Lower lobe of right lung (tissue), 2 donors: Measurements from ENCODE around the gene MIPOL1. TPM values are rescaled to one million over a fixed set of nuclear protein-coding genes. Genes with fewer than 3 reads are reported as not detected.

Experiments used
- ATAC-seq, 2 donors: fragments of 200-7000 bp; cut with Tn5 transposase; one replicate each; pipeline ENCODE4 v1.9.1; 2020 to 2022; ENCODE audit warnings: mild to moderate bottlenecking in 2 of 2, moderate library complexity in 2 of 2
- DNase-seq: peaks from one replicate; pipeline ENCODE4 v3.0.0-alpha.2; 2020
- H3K27ac ChIP-seq: fragments of 200-600 bp; one replicate; pipeline ENCODE4 v1.8.0; 2022
- H3K27me3 ChIP-seq: fragments of 200-600 bp; one replicate; pipeline ENCODE4 v1.8.0; 2022; ENCODE audit warnings: low read depth
- H3K36me3 ChIP-seq: fragments of 200-600 bp; one replicate; pipeline ENCODE4 v1.8.0; 2022; ENCODE audit warnings: mild to moderate bottlenecking
- H3K4me1 ChIP-seq: fragments of 200-600 bp; one replicate; pipeline ENCODE4 v1.8.0; 2022
- H3K4me3 ChIP-seq: fragments of 200-600 bp; one replicate; pipeline ENCODE4 v1.8.0; 2022; ENCODE audit warnings: mild to moderate bottlenecking
- H3K9me3 ChIP-seq: fragments of 200-600 bp; one replicate; pipeline ENCODE4 v1.8.0; 2022
- intact Hi-C: fragments of 100-400 bp; cut with DNase I; formaldehyde crosslinking; loops from one replicate; pipeline ENCODE4 v1.11.0; 2022
- total RNA-seq: library from RNA; stranded (reverse); fragmentation: NEBNext Ultra II Directional; extraction: Animal tissue kit (Norgen Biotek cat#: 25700); gene quantifications from one replicate; pipeline ENCODE4 v1.2.1, GENCODE V29; 2021
- TF ChIP-seq, protein P1 (sequence below): fragments of 200-600 bp; IDR thresholded peaks from one replicate; pipeline ENCODE4 v1.8.0; 2022; ENCODE audit warnings: antibody characterized with exemption, mild to moderate bottlenecking
- donor health status: DM: no; HTN: yes; CAD: no; lungs with severe emphysema.

MIPOL1 gene
- total RNA-seq, 1 donor from 2014 or later = 12.1 TPM

DNA sequence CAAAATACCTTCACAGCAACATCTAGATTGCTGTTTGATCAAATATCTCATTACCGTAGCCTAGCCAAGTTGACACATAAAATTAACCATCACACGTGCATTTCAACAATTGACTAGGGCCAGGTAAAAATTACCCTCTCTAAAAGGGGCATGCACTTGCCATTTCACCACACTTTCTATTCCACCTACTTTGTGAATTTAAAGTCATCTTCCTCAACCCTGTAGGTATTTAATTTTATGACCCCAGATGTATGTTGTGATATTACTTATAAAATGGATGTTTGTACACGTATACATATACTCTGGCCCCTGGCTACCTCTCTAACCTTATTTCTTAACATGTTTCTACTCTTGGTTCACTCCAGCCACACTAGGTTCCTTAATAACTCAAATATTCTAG lies 237.1 kb downstream of the MIPOL1 start:
- ATAC-seq (no peak), DNase-seq (no peak)
- no peaks in the 10 kb centered on the region for H3K36me3 ChIP-seq
- H3K9me3 ChIP-seq = no peaks in the 10 kb centered on the region
- no peak overlapping the region for H3K4me3 ChIP-seq
- H3K27ac ChIP-seq = no peak overlapping the region
- intact Hi-C loops = no loop called here
- TF ChIP-seq, protein P1, sequence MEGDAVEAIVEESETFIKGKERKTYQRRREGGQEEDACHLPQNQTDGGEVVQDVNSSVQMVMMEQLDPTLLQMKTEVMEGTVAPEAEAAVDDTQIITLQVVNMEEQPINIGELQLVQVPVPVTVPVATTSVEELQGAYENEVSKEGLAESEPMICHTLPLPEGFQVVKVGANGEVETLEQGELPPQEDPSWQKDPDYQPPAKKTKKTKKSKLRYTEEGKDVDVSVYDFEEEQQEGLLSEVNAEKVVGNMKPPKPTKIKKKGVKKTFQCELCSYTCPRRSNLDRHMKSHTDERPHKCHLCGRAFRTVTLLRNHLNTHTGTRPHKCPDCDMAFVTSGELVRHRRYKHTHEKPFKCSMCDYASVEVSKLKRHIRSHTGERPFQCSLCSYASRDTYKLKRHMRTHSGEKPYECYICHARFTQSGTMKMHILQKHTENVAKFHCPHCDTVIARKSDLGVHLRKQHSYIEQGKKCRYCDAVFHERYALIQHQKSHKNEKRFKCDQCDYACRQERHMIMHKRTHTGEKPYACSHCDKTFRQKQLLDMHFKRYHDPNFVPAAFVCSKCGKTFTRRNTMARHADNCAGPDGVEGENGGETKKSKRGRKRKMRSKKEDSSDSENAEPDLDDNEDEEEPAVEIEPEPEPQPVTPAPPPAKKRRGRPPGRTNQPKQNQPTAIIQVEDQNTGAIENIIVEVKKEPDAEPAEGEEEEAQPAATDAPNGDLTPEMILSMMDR = no peak
- no peaks in the 10 kb centered on the region for H3K4me1 ChIP-seq
- H3K27me3 ChIP-seq = no peaks in the 10 kb centered on the region

DNA sequence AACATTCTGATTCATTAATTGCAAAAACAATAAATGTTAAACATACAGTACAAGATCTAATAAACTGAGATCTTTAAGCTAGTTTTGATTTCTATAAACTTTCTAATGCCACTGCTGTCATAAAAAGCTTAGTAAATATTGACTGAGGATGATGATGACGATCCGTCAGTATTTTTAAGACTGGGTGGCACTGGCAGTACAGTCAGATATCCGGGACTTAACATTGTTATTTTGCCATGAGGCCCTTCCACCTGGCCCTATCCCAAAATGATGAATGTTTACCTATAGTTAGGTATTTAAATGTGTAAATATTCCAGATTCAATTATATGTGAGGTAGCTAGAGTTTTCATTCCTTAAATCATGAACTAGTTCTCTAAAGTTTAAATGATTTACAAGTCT lies 238.8 kb downstream of the MIPOL1 start:
- H3K9me3 ChIP-seq = no peaks in the 10 kb centered on the region
- H3K4me1 ChIP-seq = no peaks in the 10 kb centered on the region
- ATAC-seq (no peak), DNase-seq (no peak)
- H3K27ac ChIP-seq = no peak overlapping the region
- TF ChIP-seq, protein P1 = no peak
- intact Hi-C loops = no loop called here
- no peaks in the 10 kb centered on the region for H3K36me3 ChIP-seq
- no peaks in the 10 kb centered on the region for H3K27me3 ChIP-seq
- H3K4me3 ChIP-seq = no peak overlapping the region

DNA sequence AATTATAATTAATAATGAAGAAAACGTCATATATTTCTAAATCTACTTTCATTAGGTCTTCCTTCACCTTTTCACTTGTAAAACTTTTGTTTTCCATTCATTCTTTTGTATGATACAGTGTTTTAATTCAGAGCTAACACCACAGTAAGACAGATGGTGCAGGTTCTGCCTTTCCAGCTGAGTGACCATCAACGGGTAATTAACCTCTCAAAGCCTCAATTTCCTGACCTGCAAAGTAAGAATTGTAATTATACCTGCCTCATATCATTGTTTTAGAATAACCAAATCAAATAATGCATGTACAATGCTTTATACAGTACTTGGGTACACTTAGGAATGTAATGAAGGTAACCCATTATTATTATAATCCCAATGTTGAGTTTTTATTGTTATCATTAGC lies 239.8 kb downstream of the MIPOL1 start:
- no peak for DNase-seq
- Histone ChIP-seq H3K9me3 (no peaks in the 10 kb centered on the region), H3K4me3 (no peak overlapping the region), H3K27ac (no peak overlapping the region), H3K36me3 (no peaks in the 10 kb centered on the region), H3K27me3 (no peaks in the 10 kb centered on the region), H3K4me1 (no peaks in the 10 kb centered on the region)
- TF ChIP-seq, protein P1 = no peak
- ATAC-seq = no peak
- intact Hi-C loops = no loop called here

DNA sequence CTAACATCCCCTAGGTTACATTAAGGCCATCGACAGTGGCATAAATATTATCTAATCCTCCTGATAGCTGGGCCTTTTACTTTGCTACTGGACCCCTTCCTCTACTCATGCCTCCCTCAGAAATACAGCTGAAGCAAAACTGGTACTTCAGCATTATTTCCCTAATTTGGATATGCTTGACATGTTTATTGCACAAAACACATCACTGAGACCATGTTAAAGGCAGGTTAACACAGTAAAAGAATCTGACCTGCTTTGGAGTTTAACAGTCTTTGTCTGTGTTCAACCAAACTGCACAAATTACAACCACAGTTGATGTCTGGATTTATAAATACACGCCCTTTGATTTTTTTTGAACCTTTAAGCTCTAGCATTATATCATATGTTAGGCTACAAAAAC lies 240.7 kb downstream of the MIPOL1 start:
- TF ChIP-seq, protein P1 = no peak
- intact Hi-C loops = no loop called here
- Histone ChIP-seq H3K4me1 (no peaks in the 10 kb centered on the region), H3K4me3 (no peak overlapping the region), H3K36me3 (no peaks in the 10 kb centered on the region), H3K27ac (no peak overlapping the region), H3K27me3 (no peaks in the 10 kb centered on the region), H3K9me3 (no peaks in the 10 kb centered on the region)
- DNase-seq (no peak), ATAC-seq (no peak)

DNA sequence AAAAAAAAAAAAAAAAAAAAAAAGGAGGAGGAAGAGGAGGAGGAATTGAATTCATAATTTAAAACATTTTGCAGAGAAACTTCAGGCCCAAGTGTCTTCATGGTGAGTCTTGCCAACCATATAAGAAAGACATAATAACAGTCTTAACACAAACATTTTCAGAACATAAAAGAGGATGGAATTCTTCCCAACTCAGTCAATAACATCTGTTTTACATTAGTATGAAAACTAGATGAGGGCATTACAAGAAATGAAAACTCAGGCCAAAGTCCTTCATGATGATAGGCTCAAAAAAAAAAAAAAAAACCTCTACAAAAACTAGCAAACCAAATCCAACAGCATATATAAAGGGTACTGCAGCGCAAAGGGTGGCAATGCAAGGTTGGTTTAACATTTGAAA lies 245.7 kb downstream of the MIPOL1 start:
- TF ChIP-seq, protein P1 = no peak
- Histone ChIP-seq H3K36me3 (no peaks in the 10 kb centered on the region), H3K27me3 (no peaks in the 10 kb centered on the region), H3K4me1 (no peaks in the 10 kb centered on the region), H3K27ac (no peak overlapping the region), H3K9me3 (no peaks in the 10 kb centered on the region), H3K4me3 (no peak overlapping the region)
- intact Hi-C loops = no loop called here
- ATAC-seq (no peak), DNase-seq (no peak)

DNA sequence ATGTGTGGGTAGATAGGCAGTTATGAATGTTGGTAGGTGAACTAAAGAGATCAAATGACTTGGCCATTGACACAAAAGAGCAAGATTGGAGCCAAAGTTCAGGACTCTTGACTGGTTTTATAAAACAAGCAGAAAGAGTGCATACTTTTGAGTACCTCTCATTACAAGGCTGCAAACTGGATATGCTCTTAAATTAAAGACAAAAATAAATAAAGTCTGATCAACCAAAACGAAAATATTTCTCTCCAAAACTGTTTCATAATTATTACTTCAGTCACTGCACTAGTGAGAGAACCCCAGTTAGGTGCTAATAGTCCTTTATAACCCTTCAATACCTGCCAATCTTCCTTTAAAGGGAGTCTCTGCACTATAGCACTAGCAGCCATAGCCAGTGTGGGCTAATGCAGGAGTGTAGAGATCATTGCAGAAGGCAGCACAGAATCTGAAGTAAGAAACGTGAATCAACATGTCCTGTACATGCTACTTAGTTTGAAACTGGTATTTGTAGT lies 250.2 kb downstream of the MIPOL1 start:
- H3K27ac ChIP-seq = no peak overlapping the region
- intact Hi-C loops = no loop called here
- DNase-seq (no peak), ATAC-seq (peak; percentile 23 to 49)
- no peaks in the 10 kb centered on the region for H3K27me3 ChIP-seq
- H3K4me3 ChIP-seq = no peak overlapping the region
- H3K4me1 ChIP-seq = no peaks in the 10 kb centered on the region
- no peaks in the 10 kb centered on the region for H3K9me3 ChIP-seq
- TF ChIP-seq, protein P1 = no peak
- no peaks in the 10 kb centered on the region for H3K36me3 ChIP-seq
